Measurements from ENCODE around the gene NPVF.

The NPVF gene

DNA sequence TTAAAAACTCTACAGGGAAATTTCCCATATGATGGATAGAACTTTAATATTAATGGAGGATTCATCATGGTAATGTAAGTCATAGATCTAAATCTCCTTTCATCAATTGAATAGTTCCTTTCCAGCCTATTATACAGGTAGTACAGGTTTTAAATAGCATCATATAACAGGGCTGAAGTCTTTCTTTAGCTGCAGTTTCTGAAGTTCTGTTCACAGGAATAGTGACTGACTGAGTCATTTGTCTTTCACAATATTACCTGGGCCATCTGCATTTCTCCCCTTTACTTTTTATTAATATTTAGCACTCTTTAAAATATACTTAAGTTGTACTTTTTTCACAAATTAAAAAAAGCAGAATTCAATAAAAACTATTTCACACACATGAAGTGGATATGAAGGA, 12.6 kb upstream of the NPVF start:
- Histone ChIP-seq H3K9me3 (ENCODE audit: severe bottlenecking) (no peaks in the 10 kb centered on the region), H3K27me3 (ENCODE audit: insufficient read depth, low read depth, severe bottlenecking) (no peaks in the 10 kb centered on the region), H3K4me3 (ENCODE audit: low read depth, low read length) (no peak overlapping the region), H3K27ac (no peak overlapping the region), H3K36me3 (no peaks in the 10 kb centered on the region)
- TF ChIP-seq CTCF (IDR thresholded peaks at IDR 0.05; ENCODE audit: low read depth, low read length), result no peak
- no peak for DNase-seq

DNA sequence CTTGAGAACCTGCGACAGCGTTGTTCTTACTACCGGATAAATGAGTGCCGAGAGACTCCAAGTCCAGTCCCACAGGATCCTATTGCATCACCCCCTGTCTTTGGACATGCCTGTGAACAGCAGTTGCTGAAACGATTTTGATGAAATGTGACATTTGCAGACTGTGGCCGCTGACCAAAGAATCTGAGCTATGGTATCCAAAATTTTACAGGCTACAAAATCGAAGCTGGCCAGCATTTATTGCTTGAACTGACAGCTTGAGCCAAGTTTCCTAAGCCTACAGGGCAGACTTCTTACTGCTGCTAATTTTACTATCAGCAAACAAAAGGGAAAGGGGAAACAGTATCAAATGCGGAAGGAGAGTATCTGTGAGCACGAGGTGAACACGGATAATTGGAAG, 12.1 kb upstream of the NPVF start:
- no peak for TF ChIP-seq CTCF (IDR thresholded peaks at IDR 0.05; ENCODE audit: low read depth, low read length)
- DNase-seq, result no peak
- no peaks in the 10 kb centered on the region for H3K27me3 ChIP-seq (ENCODE audit: insufficient read depth, low read depth, severe bottlenecking)

DNA sequence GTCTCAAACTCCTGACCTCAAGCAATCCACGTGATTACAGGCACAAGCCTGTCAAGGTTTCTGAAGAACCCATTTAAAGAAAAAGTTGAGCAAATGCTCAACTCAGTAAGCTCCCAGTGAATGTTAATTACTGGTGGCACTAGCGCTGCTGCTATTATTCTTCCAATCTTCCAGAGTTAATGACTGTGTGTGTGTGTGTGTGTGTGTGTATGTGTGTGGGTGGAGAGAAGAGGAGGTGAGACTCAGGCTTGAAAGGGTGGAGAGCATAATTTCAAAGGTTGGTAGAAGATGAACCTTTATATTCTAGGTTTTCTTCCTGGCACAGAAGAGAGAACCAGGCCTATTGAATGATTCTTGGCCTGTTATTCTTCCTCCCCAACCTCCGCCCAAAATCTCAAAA, 11.6 kb upstream of the NPVF start:
- Histone ChIP-seq H3K27ac (no peak overlapping the region), H3K27me3 (ENCODE audit: insufficient read depth, low read depth, severe bottlenecking) (no peaks in the 10 kb centered on the region)

More for the DNA sequence above, 12.1 kb upstream of the NPVF start:
- Histone ChIP-seq H3K27ac (no peak overlapping the region), H3K36me3 (no peaks in the 10 kb centered on the region), H3K9me3 (ENCODE audit: severe bottlenecking) (no peaks in the 10 kb centered on the region), H3K4me3 (ENCODE audit: low read depth, low read length) (no peak overlapping the region)

GRCh38 chr7:25238066-25238725, 9.9 kb upstream of the NPVF start:
- DNase-seq, result no peak
- Histone ChIP-seq H3K27ac (no peak overlapping the region), H3K36me3 (no peaks in the 10 kb centered on the region), H3K4me3 (ENCODE audit: low read depth, low read length) (no peak overlapping the region), H3K27me3 (ENCODE audit: insufficient read depth, low read depth, severe bottlenecking) (no peaks in the 10 kb centered on the region), H3K9me3 (ENCODE audit: severe bottlenecking) (no peaks in the 10 kb centered on the region)
- no peak for TF ChIP-seq CTCF (IDR thresholded peaks at IDR 0.05; ENCODE audit: low read depth, low read length)

More for the DNA sequence above, 11.6 kb upstream of the NPVF start:
- no peak for DNase-seq
- TF ChIP-seq CTCF (IDR thresholded peaks at IDR 0.05; ENCODE audit: low read depth, low read length), result no peak
- Histone ChIP-seq H3K9me3 (ENCODE audit: severe bottlenecking) (no peaks in the 10 kb centered on the region), H3K36me3 (no peaks in the 10 kb centered on the region), H3K4me3 (ENCODE audit: low read depth, low read length) (no peak overlapping the region)

DNA sequence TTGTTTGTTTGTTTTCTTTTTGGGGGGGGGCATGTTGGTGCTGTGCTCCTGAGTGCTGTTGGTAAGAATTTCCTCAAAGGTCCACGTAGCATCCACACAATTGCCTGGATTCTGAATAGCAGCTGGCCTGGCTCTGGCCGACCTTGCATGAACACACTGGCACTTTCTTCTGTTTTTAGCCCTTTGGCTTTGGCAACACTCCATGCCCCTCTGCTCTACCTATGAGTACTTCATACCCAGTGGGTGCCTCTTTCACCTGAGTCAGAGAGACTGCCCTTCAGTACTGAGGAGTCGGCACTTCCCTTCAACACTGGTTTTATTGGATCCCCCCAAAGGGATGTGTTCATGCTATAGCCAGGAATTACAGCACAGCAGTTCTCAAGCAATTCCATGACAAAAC, 7.2 kb upstream of the NPVF start:
- H3K9me3 ChIP-seq (ENCODE audit: severe bottlenecking), result no peaks in the 10 kb centered on the region
- H3K4me3 ChIP-seq (ENCODE audit: low read depth, low read length), result no peak overlapping the region
- no peak overlapping the region for H3K27ac ChIP-seq
- no peak for DNase-seq
- TF ChIP-seq CTCF (IDR thresholded peaks at IDR 0.05; ENCODE audit: low read depth, low read length), result no peak
- H3K36me3 ChIP-seq, result no peaks in the 10 kb centered on the region
- H3K27me3 ChIP-seq (ENCODE audit: insufficient read depth, low read depth, severe bottlenecking), result no peaks in the 10 kb centered on the region

GRCh38 chr7:25234336-25234735, 6.0 kb upstream of the NPVF start:
- TF ChIP-seq CTCF (IDR thresholded peaks at IDR 0.05; ENCODE audit: low read depth, low read length), result no peak
- no peaks in the 10 kb centered on the region for H3K27me3 ChIP-seq (ENCODE audit: insufficient read depth, low read depth, severe bottlenecking)
- DNase-seq, result no peak

More at GRCh38 chr7:25234336-25234735, 6.0 kb upstream of the NPVF start:
- Histone ChIP-seq H3K36me3 (no peaks in the 10 kb centered on the region), H3K27ac (no peak overlapping the region), H3K4me3 (ENCODE audit: low read depth, low read length) (no peak overlapping the region), H3K9me3 (ENCODE audit: severe bottlenecking) (no peaks in the 10 kb centered on the region)

Measured in WERI-Rb-1 (cell line).